Osteocyte (in vitro differentiated cells): ENCODE measurements around the gene OAS3. TPM values are rescaled to one million over a fixed set of nuclear protein-coding genes. Genes with fewer than 3 reads are reported as not detected.
A peak's percentile ranks its signal among the peaks of the same experiment; 100 is the strongest.

Experiments used
- DNase-seq: peaks from one replicate; pipeline ENCODE4 v3.0.0; 2021; ENCODE audit warnings: mixed read lengths; ENCODE audit not compliant: unreplicated experiment; ENCODE audit errors: extremely low spot score
- H3K27ac Mint-ChIP-seq: one replicate; pipeline ENCODE4 v1.8.0; 2021; ENCODE audit warnings: mild to moderate bottlenecking, mixed read lengths; ENCODE audit not compliant: unreplicated experiment
- H3K27me3 Mint-ChIP-seq: one replicate; pipeline ENCODE4 v1.8.0; 2021; ENCODE audit warnings: mixed read lengths; ENCODE audit not compliant: unreplicated experiment
- H3K36me3 Mint-ChIP-seq: one replicate; pipeline ENCODE4 v1.8.0; 2021; ENCODE audit warnings: mixed read lengths; ENCODE audit not compliant: unreplicated experiment
- H3K4me1 Mint-ChIP-seq: one replicate; pipeline ENCODE4 v1.8.0; 2021; ENCODE audit warnings: mixed read lengths; ENCODE audit not compliant: unreplicated experiment
- H3K4me3 Mint-ChIP-seq: one replicate; pipeline ENCODE4 v1.8.0; 2021; ENCODE audit warnings: mild to moderate bottlenecking, moderate library complexity, mixed read lengths; ENCODE audit not compliant: unreplicated experiment
- H3K9me3 Mint-ChIP-seq: one replicate; pipeline ENCODE4 v1.8.0; 2021; ENCODE audit warnings: mixed read lengths; ENCODE audit not compliant: unreplicated experiment
- total RNA-seq: library from RNA; stranded (reverse); gene quantifications from 2 replicates; pipeline ENCODE4 v1.2.1, GENCODE V29; 2021
- TF ChIP-seq, protein P1 (sequence below): fragments of 200-600 bp; sonication (generic); IDR thresholded peaks from 2 replicates; pipeline ENCODE4 v1.5.0; 2021; ENCODE audit warnings: antibody characterized with exemption, mild to moderate bottlenecking, moderate library complexity

The OAS3 gene
- total RNA-seq, 1 donor from 2014 or later: 0.13 TPM

GRCh38 chr12:112942572-112942971, 4.3 kb downstream of the OAS3 start:
- Mint-ChIP-seq H3K9me3 (no peaks in the 10 kb centered on the region), H3K4me1 (no peaks in the 10 kb centered on the region), H3K27ac (no peak overlapping the region), H3K36me3 (no peaks in the 10 kb centered on the region), H3K4me3 (no peak overlapping the region), H3K27me3 (no peaks in the 10 kb centered on the region)
- DNase-seq: no peak
- TF ChIP-seq, protein P1, sequence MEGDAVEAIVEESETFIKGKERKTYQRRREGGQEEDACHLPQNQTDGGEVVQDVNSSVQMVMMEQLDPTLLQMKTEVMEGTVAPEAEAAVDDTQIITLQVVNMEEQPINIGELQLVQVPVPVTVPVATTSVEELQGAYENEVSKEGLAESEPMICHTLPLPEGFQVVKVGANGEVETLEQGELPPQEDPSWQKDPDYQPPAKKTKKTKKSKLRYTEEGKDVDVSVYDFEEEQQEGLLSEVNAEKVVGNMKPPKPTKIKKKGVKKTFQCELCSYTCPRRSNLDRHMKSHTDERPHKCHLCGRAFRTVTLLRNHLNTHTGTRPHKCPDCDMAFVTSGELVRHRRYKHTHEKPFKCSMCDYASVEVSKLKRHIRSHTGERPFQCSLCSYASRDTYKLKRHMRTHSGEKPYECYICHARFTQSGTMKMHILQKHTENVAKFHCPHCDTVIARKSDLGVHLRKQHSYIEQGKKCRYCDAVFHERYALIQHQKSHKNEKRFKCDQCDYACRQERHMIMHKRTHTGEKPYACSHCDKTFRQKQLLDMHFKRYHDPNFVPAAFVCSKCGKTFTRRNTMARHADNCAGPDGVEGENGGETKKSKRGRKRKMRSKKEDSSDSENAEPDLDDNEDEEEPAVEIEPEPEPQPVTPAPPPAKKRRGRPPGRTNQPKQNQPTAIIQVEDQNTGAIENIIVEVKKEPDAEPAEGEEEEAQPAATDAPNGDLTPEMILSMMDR: no peak

- DNase-seq: peak; percentile 79
- TF ChIP-seq, protein P1: no peak
- H3K27me3 Mint-ChIP-seq: no peaks in the 10 kb centered on the region
- H3K4me3 Mint-ChIP-seq: no peak overlapping the region
- H3K27ac Mint-ChIP-seq: no peak overlapping the region
- no peaks in the 10 kb centered on the region for H3K9me3 Mint-ChIP-seq
- H3K4me1 Mint-ChIP-seq: no peaks in the 10 kb centered on the region
- no peaks in the 10 kb centered on the region for H3K36me3 Mint-ChIP-seq
Measured at GRCh38 chr12:112944024-112944690, 5.9 kb downstream of the OAS3 start.

- H3K9me3 Mint-ChIP-seq: no peaks in the 10 kb centered on the region
- H3K36me3 Mint-ChIP-seq: no peaks in the 10 kb centered on the region
- no peak overlapping the region for H3K4me3 Mint-ChIP-seq
- H3K27ac Mint-ChIP-seq: no peak overlapping the region
- peak; percentile 25 for DNase-seq
- no peaks in the 10 kb centered on the region for H3K4me1 Mint-ChIP-seq
- H3K27me3 Mint-ChIP-seq: no peaks in the 10 kb centered on the region
- TF ChIP-seq, protein P1: no peak
Measured at GRCh38 chr12:112945515-112945914, 7.2 kb downstream of the OAS3 start.

DNA sequence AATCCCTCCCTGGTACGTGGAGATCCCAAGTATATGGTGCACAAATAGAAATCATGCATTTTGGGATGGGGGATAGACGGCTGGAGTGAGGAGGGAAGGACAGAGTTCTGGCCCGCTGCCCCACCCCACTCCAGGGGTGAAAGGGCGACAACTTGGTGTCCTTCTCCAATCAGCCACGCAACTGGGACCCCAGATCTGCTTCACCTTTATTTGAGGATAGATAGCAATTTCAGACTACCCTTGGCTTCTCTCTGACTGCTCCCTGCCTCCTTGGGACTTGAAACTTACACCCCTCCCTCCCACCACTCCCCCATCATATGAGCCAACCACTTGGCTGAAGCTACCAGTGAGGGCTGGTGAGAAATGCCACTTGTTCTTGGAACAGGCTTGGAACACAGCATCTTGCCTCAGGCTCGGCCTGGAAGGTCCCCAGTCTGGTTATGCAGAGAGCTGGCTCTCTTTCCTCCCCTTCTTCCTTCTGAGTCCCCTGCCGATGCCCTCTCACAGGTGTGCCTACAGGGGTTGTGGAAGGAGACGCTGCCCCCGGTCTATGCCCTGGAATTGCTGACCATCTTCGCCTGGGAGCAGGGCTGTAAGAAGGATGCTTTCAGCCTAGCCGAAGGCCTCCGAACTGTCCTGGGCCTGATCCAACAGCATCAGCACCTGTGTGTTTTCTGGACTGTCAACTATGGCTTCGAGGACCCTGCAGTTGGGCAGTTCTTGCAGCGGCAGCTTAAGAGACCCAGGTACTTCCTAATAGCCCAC, 8.1 kb downstream of the OAS3 start:
- Mint-ChIP-seq H3K9me3 (no peaks in the 10 kb centered on the region), H3K36me3 (no peaks in the 10 kb centered on the region), H3K27ac (no peak overlapping the region), H3K4me1 (no peaks in the 10 kb centered on the region), H3K4me3 (no peak overlapping the region), H3K27me3 (no peaks in the 10 kb centered on the region)
- DNase-seq: peak; percentile 70
- TF ChIP-seq, protein P1: no peak

- Mint-ChIP-seq H3K36me3 (no peaks in the 10 kb centered on the region), H3K27ac (no peak overlapping the region), H3K4me1 (no peaks in the 10 kb centered on the region), H3K4me3 (no peak overlapping the region), H3K27me3 (no peaks in the 10 kb centered on the region), H3K9me3 (peaks cover 4% of the 10 kb centered on the region)
- DNase-seq: no peak
- TF ChIP-seq, protein P1: no peak
Measured at GRCh38 chr12:112947314-112947713, 9.0 kb downstream of the OAS3 start.
